ENCODE measurements around the gene GGCT.

- TF ChIP-seq, protein P1, sequence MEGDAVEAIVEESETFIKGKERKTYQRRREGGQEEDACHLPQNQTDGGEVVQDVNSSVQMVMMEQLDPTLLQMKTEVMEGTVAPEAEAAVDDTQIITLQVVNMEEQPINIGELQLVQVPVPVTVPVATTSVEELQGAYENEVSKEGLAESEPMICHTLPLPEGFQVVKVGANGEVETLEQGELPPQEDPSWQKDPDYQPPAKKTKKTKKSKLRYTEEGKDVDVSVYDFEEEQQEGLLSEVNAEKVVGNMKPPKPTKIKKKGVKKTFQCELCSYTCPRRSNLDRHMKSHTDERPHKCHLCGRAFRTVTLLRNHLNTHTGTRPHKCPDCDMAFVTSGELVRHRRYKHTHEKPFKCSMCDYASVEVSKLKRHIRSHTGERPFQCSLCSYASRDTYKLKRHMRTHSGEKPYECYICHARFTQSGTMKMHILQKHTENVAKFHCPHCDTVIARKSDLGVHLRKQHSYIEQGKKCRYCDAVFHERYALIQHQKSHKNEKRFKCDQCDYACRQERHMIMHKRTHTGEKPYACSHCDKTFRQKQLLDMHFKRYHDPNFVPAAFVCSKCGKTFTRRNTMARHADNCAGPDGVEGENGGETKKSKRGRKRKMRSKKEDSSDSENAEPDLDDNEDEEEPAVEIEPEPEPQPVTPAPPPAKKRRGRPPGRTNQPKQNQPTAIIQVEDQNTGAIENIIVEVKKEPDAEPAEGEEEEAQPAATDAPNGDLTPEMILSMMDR (optimal IDR thresholded peaks at IDR 0.05 in 1 of 3, IDR thresholded peaks at IDR 0.05 in 1 of 3, conservative IDR thresholded peaks at IDR 0.05 in 1 of 3; ENCODE audit: extremely low read depth in 1 of 3, insufficient read depth in 2 of 3, low read length in 3 of 3), result no peak
- no peak for TF ChIP-seq EZH2 (IDR thresholded peaks at IDR 0.05; ENCODE audit: low read length)
These were observed 48.5 kb upstream of the GGCT start for GRCh38 chr7:30553141-30553540.
